Thoracic aorta (tissue), 2 donors: ENCODE data around the gene APCS. TPM values are rescaled to one million over a fixed set of nuclear protein-coding genes. Genes with fewer than 3 reads are reported as not detected.

ENCODE experiments used
- ATAC-seq: fragments of 150-250 bp; one replicate; pipeline ENCODE4 v1.8.0; 2017; ENCODE audit warnings: low read depth; ENCODE audit not compliant: insufficient number of reproducible peaks, low FRiP score
- DNase-seq: peaks from one replicate; pipeline ENCODE4 v3.0.0-alpha.2; 2020; ENCODE audit warnings: low spot score
- H3K27ac ChIP-seq, 2 donors: fragments of 200-600 bp; sonication (generic); 1 replicate in 1 of 2; 2 replicates in 1 of 2; pipeline ENCODE4 v1.5.1; 2016; ENCODE audit warnings: mild to moderate bottlenecking in 2 of 2, moderate library complexity in 2 of 2
- H3K27me3 ChIP-seq: fragments of 200-600 bp; sonication (generic); replicated peaks from 2 replicates; pipeline ENCODE4 v1.6.0; 2016; ENCODE audit warnings: mild to moderate bottlenecking; ENCODE audit not compliant: insufficient read depth
- H3K36me3 ChIP-seq: fragments of 200-600 bp; sonication (generic); one replicate; pipeline ENCODE4 v1.5.1; 2016
- H3K4me1 ChIP-seq, 2 donors: fragments of 200-600 bp; sonication (generic); 1 replicate in 1 of 2; 2 replicates in 1 of 2; pipeline versions ENCODE4 v1.5.1 to v1.6.0; 2016; ENCODE audit warnings: low read depth in 2 of 2, mild to moderate bottlenecking in 1 of 2; ENCODE audit not compliant: control insufficient read depth in 1 of 2
- H3K4me3 ChIP-seq: fragments of 200-600 bp; sonication (generic); 2 replicates; pipeline ENCODE4 v1.5.1; 2016; ENCODE audit warnings: mild to moderate bottlenecking
- H3K9me3 ChIP-seq: fragments of 200-600 bp; sonication (generic); 2 replicates; pipeline ENCODE4 v1.5.1; 2016
- CTCF ChIP-seq: fragments of 200-600 bp; sonication (generic); IDR thresholded peaks from one replicate; pipeline ENCODE4 v1.5.1; 2019; ENCODE audit warnings: antibody characterized with exemption
- total RNA-seq, 2 donors: library from RNA; depleted of rRNA; stranded (reverse); fragments of >200 nt; gene quantifications; one replicate each; pipeline versions ENCODE4 v1.1.0 to v1.2.3, GENCODE V29; 2016

The APCS gene
- total RNA-seq, 2 donors from 2014 or later: not detected

DNA sequence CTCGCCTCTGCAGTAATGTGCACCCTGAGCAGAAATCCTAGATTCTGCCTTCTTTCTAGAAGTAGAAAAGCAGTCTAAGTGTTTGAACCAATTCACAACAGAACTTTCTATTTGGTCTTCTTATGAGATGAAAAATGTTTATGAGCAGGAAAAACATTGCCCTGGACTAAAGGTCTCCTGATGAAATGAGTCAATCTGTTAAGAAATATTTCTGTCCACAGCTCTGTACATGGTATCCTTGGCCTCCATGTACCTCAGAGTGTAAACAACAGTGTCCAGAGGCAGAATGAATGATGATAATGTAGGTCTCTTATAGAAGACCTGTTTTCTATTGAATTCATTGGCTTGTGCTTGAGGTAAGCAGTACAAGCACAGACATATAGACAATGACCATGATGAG lies 6.2 kb upstream of the APCS start:
- DNase-seq: no peak

GRCh38 chr1:159584536-159584935 lies 3.1 kb upstream of the APCS start:
- no peaks in the 10 kb centered on the region for H3K9me3 ChIP-seq
- TF ChIP-seq CTCF: no peak
- H3K27me3 ChIP-seq: no peaks in the 10 kb centered on the region
- no peaks in the 10 kb centered on the region for H3K36me3 ChIP-seq
- ATAC-seq (no peak), DNase-seq (no peak)
- H3K27ac ChIP-seq: no peak overlapping the region
- H3K4me3 ChIP-seq: no peak overlapping the region
- H3K4me1 ChIP-seq: no peaks in the 10 kb centered on the region

More for the DNA sequence above, 6.2 kb upstream of the APCS start:
- ATAC-seq: no peak
- H3K4me1 ChIP-seq: no peaks in the 10 kb centered on the region
- H3K27me3 ChIP-seq: no peaks in the 10 kb centered on the region
- H3K36me3 ChIP-seq: no peaks in the 10 kb centered on the region
- no peaks in the 10 kb centered on the region for H3K9me3 ChIP-seq
- no peak overlapping the region for H3K27ac ChIP-seq
- TF ChIP-seq CTCF: no peak
- H3K4me3 ChIP-seq: no peak overlapping the region

- ATAC-seq (no peak), DNase-seq (no peak)
- Histone ChIP-seq H3K27me3 (no peaks in the 10 kb centered on the region), H3K4me3 (no peak overlapping the region), H3K36me3 (no peaks in the 10 kb centered on the region), H3K27ac (no peak overlapping the region), H3K9me3 (no peaks in the 10 kb centered on the region), H3K4me1 (no peaks in the 10 kb centered on the region)
- no peak for TF ChIP-seq CTCF
Measured at GRCh38 chr1:159591981-159592380, 4.4 kb downstream of the APCS start.

- Histone ChIP-seq H3K36me3 (no peaks in the 10 kb centered on the region), H3K9me3 (no peaks in the 10 kb centered on the region), H3K4me3 (no peak overlapping the region), H3K4me1 (no peaks in the 10 kb centered on the region), H3K27ac (no peak overlapping the region), H3K27me3 (no peaks in the 10 kb centered on the region)
- ATAC-seq (no peak), DNase-seq (no peak)
- no peak for TF ChIP-seq CTCF
Measured at GRCh38 chr1:159594625-159595405, 7.2 kb downstream of the APCS start.

GRCh38 chr1:159598196-159598595 lies 10.6 kb downstream of the APCS start:
- Histone ChIP-seq H3K9me3 (no peaks in the 10 kb centered on the region), H3K27ac (no peak overlapping the region), H3K36me3 (no peaks in the 10 kb centered on the region), H3K4me3 (no peak overlapping the region), H3K27me3 (no peaks in the 10 kb centered on the region), H3K4me1 (no peaks in the 10 kb centered on the region)
- TF ChIP-seq CTCF: no peak
- no peak for DNase-seq
- no peak for ATAC-seq
